Middle frontal gyrus (tissue), 1 donor: Measurements from ENCODE around the gene PRKCE.
"Not testable (repeated sequence)": the region's sequence is repeated elsewhere in the genome, so short reads cannot be mapped to it uniquely, and the experiment has no call there.

Source experiments
- DNase-seq: peaks from one replicate; pipeline ENCODE4 v3.0.0-alpha.2; 2015; ENCODE audit warnings: low spot score; ENCODE audit errors: extremely low spot score

The PRKCE gene

DNA sequence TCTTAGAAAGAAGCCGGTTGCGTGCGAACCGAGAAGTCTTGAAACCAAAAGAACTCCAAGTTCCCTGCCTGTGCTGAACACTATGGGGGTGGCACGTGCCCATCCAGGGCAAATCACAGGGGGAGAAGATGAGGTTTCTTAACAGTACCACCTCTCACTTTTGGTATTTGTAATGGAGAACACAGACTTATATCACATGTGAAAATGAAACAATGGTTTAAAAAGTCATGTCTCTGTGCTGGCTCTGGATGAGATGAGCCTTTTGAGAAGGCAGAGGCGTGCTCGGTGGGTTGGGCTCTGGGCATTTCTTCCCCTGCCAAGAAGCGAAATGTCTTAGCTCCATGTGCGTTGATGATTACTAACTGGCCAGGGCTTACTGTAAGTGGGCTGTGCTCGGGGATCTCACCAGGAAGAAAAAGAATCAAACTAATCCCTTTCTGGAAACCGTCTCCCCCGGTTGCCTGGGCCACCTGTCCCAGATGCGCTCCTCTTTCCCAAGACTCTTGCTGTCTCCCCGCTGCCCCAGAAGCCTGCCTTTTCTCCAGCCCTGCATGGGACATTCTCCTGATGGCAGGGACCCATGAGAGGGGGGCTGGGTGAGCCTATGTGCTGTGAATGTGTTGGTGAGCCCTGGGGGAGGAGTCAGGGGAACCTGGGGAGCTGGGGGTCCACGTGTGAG is 252.9 kb downstream of the PRKCE start:
- DNase-seq: no peak

DNA sequence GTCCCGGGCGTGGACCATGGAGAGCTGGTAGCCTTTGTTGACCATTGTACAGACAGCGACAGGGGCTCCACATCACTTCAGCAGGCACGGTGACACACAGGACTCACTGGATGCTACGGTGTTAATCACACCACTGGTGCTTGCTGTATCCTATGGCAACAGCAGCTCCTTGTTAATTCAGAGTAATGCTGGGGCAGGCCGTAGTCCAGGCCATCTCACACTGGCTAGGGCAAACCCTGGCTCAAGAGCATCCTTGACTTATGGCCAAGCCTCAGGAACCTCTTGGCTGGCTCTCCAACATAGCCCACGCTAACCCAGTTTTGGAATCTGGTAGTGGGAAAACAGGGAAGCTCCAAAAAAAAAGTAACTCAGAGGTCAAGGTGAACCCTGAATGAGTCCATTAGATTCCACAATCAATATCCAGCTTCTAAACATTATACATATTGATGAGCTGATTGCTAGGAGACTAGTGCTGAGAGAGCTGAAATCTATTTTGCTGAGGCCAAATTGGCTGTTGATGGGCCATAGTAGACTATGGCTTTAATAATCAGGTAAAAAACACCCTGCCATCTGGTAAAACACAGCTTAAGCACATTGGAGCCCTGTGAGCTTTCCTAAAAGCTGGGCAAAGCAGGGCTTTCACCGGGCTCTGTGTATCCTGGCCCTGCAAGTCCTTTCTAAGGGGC is 253.6 kb downstream of the PRKCE start:
- DNase-seq: no peak

DNA sequence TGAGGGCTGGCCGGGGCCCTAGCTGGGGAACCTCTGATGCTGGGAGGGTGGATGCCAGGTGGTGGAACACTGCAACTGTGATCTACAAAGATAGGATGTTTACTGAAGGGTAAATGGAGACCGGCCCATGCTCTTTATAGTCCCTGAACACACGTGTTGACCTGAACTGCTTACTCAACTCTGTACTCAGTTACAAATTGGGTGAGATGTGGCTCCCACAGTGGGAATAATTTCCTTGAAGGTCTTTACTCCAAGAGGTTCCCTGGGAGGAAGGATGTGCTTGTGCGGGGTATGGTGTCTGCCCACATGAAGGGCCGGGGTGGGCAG is 254.1 kb downstream of the PRKCE start:
- DNase-seq: no peak

DNA sequence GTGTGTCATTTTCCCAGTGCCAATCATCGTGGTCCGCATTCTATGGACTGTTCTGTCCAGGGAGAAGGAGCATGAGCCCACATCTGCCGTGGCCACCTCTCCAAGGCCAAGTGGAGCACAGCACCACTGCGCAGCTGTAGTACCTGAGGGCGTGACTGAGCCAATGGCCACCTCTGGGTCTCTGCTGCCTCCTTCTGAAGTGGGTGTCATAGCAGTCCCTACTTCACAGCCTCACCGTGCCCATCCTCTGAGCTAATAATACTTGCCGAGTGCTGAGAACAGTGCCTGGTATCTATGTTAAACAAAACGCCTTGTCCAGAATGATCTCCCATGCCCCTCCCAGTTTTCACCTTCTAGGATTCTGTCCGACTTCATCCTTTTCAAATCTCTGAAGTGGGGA is 256.1 kb downstream of the PRKCE start:
- no peak for DNase-seq

DNA sequence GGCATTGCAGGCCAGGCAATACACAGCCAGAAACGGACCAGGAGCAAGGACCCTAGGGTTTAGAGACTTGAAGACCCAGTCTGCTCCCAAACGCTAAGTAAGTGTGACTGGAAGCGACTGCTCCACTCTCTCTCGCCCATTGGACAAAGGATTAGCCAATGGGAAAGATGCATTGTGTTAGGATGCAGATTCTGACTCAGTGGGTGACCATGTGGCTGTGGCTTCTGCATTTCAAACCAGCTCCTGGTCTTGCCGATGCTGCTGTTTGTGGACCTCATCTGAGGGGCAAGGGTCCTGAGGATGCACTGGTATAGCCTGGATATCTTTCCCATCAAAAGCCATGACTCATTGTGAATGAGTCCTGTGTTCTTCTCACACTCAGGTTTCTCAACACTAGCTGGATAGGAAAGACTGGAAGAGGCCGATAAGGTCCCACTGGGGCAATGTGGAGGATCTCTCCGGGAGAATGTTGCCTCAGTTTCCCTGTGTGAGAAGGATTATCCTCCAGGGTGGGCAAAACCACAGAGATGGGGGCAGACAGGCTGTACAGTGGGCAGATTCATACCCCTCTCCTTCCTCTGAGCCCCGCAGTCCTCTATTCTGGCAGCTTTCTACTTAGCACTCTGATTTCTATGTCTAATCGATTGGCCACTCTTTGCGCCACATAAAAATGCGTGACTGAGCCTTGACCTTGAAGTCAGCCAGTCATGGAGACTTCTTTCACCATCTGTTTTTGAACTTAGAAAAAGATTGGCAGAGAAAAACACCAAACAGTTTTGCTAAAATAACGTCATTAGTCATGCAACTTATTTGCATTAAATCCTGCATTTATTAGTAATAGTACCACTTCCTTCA is 257.1 kb downstream of the PRKCE start:
- no peak for DNase-seq

DNA sequence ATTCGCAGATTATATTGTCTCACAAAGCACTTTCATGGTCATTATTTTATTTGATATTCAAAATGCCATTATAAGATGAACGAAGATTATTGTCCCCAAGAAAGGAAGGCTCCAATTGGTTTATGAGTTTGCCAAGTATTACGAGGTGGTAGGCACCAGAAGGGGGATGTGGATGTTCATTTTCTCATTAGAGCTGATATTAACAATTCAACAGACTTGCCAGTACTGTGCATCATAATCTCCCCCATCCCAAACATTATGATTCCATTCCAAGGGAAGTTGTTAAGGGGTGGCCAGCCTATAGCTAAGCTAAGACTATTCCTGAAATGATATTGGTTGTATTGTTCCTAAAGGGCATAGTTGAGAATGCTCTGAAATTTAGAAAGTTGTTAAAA is 257.7 kb downstream of the PRKCE start:
- no peak for DNase-seq

DNA sequence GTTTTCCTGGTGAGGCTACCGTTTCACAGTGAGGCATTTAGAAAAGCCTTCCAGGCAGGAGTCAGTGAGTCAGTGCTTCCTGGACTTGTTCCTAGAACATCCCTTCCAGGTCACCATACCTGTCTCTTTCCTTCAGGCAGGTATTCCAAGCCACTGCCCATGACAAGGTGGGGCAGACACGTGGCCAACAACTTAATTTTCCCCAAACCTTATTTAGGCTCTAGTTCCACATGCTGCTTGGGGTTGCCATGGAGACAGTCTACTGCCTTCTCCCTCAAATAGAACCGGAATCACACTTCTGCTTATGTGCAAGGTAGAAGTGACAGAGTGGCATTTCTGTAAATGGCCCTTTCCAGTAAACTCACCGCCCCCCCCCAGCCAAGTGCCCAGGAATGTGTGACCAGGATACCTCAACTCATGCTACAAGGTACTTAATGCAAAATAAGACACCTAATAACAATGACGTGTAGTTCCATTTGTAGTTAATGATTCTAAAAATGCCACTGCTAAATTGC is 258.3 kb downstream of the PRKCE start:
- DNase-seq: no peak

DNA sequence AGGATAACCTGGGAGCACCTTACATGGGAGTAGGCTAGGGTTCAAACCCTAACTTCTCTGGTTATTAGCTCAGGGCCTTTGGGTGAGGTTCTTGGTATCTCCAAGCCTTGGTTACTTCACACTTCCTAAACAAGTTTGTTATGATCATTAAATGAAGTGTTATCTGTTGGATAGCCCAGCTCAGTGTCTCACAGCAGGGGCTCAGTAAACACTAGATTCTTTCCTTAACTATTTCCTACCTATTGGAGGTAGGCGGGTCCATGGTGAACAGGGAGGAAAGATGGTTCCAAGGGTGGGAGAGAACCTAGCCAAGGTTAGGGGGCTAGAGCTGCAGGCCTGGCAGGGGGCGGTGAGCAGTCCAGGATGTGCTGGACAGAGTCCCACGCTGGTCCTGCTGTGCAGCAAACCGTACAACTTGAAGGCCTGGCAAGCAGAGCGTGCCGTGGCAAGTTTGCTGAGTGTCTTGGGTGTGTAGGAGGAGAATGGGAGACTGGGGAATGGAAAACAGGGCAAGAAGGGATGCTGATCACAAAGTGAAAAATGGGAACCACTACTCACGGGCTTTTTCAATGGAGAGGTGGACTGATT is 259.1 kb downstream of the PRKCE start:
- no peak for DNase-seq

DNA sequence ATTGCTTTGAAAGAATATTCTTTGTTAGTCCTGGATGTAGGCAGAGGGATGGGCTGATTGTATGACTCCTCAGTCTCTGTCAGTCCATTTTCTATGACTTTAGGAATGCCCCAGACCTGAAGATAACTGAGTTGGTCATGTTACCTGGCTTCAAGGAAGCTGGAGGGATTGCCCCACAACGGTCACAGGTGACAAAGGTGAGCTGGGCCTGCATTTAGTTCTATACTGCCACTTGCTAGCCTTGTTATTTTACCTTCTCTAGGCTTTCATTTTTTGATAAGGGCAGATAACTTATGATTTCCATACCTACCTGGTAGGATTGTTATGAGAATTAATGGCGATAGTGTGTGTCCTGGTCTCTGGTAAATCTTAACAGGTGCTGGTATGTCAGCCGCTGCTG is 260.1 kb downstream of the PRKCE start:
- DNase-seq: no peak

DNA sequence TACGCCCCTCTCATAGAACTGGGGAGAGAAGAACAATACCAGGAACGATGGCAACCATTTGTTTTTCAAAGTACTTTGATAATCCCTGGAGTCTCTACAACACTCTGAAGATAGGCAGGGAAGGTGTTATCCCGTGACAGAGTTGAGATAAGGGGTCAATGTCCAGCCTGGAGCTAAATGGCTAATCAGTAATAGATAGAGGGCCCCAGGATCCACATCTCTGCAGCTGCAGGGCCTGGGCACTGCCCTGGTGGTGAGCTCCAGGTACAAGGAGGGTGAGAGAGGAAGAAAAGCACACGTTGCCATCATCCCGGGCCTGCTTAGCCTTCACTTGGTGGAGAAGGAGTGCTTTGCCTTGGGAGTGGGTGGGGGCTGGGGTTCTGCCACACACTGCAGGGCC is 260.6 kb downstream of the PRKCE start:
- DNase-seq: no peak

DNA sequence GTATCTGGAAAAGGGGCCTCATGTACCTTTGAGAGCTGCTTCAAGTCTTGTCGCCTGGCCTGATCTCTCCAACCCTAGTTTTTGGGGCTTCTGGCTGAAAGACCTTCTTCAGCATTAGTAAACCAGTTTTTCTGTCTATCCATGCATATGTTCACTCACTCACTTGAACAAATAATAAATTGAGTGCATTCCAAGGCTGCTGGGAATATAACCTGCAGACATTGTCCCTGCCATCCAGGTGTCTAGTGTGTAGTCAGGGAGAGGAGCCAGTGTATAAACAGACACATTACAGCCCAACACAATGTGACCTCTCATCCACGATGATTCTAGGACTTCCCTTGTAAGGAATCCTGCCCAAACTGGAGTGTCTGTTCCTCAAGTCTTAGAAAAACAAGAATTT is 262.1 kb downstream of the PRKCE start:
- DNase-seq: no peak

DNA sequence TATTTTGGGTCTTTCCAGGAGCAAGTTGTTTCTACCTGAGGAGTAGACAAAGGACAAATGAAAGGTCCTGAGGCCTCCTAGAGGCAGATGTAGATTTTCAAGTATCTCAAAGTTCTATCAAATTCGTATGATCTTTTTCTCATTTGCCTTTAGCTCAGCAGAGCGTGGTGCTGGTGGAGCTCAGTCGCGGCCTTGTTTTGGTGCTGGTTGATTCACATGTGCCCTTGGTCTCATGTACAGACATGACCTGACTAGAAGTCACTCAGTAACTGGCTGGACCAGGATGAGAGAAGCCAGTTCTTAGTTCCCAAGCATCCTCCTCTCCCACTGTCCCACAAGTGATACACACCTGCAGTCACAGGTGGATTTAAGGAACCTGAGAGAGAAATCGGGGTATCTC is 264.0 kb downstream of the PRKCE start:
- no peak for DNase-seq

DNA sequence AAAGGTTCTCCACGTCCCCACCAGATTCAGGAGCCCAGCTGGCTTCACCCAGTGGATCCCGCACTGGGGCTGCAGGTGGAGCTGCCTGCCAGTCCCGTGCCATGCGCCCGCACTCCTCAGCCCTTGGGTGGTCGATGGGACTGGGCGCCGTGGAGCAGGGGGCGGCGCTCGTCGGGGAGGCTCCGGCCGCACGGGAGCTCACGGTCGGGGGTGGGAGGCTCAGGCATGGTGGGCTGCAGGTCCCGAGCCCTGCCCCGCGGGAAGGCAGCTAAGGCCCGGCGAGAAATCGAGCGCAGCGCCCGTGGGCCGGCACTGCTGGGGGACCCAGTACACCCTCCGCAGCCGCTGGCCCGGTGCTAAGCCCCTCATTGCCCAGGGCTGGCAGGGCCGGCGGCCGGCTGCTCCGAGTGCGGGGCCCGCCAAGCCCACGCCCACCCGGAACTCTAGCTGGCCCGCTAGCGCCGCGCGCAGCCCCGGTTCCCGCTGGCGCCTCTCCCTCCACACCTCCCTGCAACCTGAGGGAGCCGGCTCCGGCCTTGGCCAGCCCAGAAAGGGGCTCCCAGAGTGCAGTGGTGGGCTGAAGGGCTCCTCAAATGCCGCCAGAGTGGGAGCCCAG is 266.2 kb downstream of the PRKCE start:
- not testable (repeated sequence) for DNase-seq

DNA sequence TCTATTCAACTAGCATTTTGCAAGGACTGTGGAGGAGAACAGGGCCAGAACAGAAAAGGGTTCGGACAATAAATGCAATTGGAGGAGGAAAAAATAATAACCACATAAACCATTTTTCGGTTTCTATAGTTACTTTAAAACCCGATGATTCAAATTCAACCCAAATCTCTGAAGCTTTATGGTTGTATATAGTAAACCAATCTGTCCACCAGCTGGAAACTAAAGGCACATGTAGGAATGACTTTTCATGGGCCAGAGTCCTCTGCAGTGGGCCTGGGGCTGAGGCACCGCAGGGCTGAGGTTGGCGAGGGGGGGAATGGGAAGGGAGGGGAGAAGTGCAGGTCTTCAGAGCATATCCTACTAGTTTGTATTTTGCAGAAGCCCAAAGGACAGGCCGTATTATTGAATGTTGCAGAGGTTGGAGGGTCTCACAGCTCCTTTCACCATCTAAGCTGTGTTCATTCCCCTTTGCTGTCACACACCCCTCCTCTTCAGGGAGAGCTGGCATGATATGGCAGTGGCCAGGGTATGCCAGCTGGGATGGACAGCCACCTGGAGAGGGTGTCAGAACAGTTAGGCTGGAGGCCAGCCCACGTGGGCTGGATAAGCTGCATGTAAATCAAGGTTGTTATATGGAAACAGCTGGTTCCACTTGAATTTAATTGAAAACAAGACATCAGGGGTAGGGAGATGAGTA is 267.1 kb downstream of the PRKCE start:
- no peak for DNase-seq

DNA sequence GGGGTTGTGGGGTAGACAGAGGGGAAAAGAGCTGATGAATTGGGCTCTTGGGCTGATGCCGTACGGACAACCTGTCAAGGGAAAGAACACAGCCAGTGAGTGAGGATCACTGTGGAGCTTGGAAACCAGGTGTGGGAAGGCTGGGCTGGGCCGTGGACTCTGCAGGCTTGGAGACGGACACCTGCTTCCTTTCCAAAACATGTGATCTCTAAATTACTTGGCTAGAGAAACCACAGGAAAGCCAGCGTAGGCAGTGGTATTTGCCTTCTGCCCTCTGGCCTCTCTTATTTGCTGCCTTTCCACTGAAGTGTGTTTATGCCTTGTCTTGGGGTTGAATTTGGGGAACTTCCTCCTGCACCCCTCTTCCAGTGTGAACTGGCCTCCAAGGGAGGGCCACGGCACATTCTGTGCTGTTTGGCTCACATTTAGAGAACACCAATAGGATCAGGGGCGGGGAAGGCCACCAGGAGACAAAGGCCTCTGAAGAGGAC is 267.7 kb downstream of the PRKCE start:
- no peak for DNase-seq

DNA sequence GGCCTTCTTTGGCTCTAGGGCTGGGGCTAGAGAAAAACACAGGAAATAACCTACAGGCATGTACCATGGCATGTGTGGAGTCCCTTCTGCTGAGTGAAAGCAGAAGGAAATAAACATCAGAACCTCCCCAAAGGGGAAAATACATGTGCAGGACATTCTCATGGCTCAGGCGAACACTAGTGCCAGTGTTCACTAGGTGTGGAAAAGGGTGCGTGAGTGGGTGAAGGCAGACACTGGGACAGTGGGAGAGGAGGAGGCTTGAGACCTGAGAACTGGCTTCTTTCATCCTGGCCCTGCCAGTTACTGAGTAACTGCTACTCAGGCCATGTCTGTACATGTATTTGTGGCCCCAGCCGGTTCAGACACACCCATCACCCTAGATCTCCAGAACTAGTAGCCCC is 268.2 kb downstream of the PRKCE start:
- no peak for DNase-seq

DNA sequence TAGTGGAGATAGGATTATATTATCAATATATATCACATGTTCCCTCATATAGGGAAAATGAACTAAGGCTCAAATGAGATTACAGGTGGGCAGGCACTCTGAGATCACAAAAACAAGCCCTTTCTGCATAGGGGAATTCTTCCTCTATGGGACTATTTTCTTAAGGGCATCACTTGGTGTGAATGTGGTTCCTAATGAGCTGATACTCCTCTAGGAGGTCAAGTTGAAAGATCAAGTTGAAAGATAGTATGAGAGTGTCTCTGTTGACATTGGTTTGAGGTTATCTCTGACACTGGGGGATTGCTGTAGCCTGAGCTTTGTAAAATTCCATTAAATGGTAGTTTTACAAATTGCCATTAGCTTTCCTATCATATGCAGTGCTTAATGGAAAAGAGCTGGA is 270.4 kb downstream of the PRKCE start:
- no peak for DNase-seq

DNA sequence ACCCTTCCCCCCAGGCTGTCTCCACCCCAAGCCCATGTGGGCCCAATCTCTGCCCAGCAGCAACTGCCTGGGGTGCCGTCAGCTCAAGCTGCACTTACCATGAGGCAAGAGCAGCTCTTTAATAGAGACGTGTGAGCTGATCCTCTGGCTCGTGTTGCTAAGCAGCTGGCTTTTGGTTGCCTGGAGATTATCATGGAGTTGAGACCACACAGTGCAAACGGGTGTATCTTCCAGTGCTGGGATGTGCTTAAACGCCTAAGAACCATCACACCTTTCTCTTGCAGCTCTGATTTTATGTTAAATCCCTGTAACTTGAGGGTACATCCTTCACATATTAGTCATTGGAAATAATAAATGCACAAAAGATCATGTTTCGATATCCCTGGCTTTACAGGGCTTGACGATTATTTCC is 271.1 kb downstream of the PRKCE start:
- no peak for DNase-seq

DNA sequence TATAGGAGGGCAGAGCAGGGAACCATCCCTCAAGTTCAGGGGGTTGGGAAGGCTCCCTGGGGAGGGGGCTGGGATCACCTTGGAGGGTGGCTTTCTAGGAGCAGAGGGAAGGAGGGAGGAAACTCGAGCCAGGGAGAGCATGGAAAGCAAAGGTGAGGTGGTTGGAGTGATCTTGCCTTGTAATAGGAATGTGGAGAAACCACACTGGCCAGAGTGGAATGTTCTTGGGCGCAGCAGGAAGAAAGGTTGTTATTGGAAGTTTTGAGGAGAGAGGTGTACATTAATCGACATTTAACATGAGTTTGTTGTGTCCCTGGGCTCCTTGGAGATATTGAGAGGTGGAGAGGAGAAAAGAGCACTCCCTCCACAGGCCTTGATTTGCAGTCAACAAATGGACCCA is 272.2 kb downstream of the PRKCE start:
- DNase-seq: no peak

DNA sequence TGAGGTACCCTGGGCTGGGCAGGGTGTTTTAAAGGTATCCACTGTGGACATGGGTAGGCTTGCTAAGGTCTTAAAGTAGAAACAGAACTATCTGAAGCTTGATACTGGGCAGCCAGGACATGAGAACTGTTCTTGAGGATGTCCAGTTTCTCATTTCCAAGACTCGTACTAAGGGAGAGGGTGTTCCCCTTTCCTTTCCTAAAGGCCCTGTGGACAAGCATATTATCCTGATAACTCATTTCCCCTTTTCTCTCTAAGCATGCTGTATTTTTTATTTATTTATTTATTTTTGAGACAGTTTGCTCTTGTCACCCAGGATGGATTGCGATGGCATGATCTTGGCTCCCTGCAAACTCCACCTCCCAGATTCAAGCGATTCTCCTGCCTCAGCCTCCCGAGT is 273.6 kb downstream of the PRKCE start:
- no peak for DNase-seq
